GM06990 (cell line): ENCODE data around the gene IFIH1.

Experiments used
- DNase-seq: peaks from one replicate; pipeline ENCODE4 v3.0.0-alpha.2; 2011; ENCODE audit not compliant: insufficient read length; ENCODE audit errors: extremely low read depth
- H3K27me3 ChIP-seq: replicated peaks from 2 replicates; pipeline ENCODE4 v1.6.0; 2011; ENCODE audit warnings: low read length; ENCODE audit not compliant: control insufficient read depth, insufficient read depth
- H3K36me3 ChIP-seq: 2 replicates; pipeline ENCODE4 v1.5.1; 2011; ENCODE audit warnings: low read length; ENCODE audit not compliant: control insufficient read depth, insufficient read depth
- H3K4me3 ChIP-seq: replicated peaks from 2 replicates; pipeline ENCODE4 v1.5.1; 2011; ENCODE audit warnings: low read depth, mild to moderate bottlenecking, control low read depth, low read length
- CTCF ChIP-seq: IDR thresholded peaks from 2 replicates; pipeline ENCODE4 v1.5.1; 2011; ENCODE audit warnings: low read length, control low read depth, mild to moderate bottlenecking, inconsistent platforms; ENCODE audit not compliant: insufficient read depth, poor library complexity, severe bottlenecking

The IFIH1 gene

GRCh38 chr2:162265666-162266459 lies 52.6 kb downstream of the IFIH1 start:
- Histone ChIP-seq H3K27me3 (no peaks in the 10 kb centered on the region), H3K4me3 (no peak overlapping the region), H3K36me3 (no peaks in the 10 kb centered on the region; the same call in 1 of the 2 replicates)
- TF ChIP-seq CTCF, result no peak
- DNase-seq, result no peak

GRCh38 chr2:162261032-162261945 lies 57.2 kb downstream of the IFIH1 start:
- Histone ChIP-seq H3K4me3 (no peak overlapping the region), H3K36me3 (no peaks in the 10 kb centered on the region; the same call in 1 of the 2 replicates), H3K27me3 (no peaks in the 10 kb centered on the region)
- DNase-seq, result no peak
- no peak for TF ChIP-seq CTCF

- DNase-seq, result no peak
- no peak for TF ChIP-seq CTCF
- Histone ChIP-seq H3K4me3 (no peak overlapping the region), H3K36me3 (no peaks in the 10 kb centered on the region), H3K27me3 (no peaks in the 10 kb centered on the region)
Measured at GRCh38 chr2:162258686-162259085, 59.8 kb downstream of the IFIH1 start.

GRCh38 chr2:162258169-162258568 lies 60.3 kb downstream of the IFIH1 start:
- TF ChIP-seq CTCF, result no peak
- DNase-seq, result no peak
- H3K27me3 ChIP-seq, result no peaks in the 10 kb centered on the region
- no peak overlapping the region for H3K4me3 ChIP-seq
- H3K36me3 ChIP-seq, result no peaks in the 10 kb centered on the region

- TF ChIP-seq CTCF, result no peak
- H3K27me3 ChIP-seq, result no peaks in the 10 kb centered on the region
- no peak for DNase-seq
- H3K4me3 ChIP-seq, result no peak overlapping the region
- no peaks in the 10 kb centered on the region for H3K36me3 ChIP-seq
Measured at GRCh38 chr2:162257425-162257824, 61.1 kb downstream of the IFIH1 start.
